Measurements from ENCODE around the gene TMEM130.

The TMEM130 gene

GRCh38 chr7:98869597-98870120 lies at the start of gene TMEM130:
TMEM130 (minus strand) TSS chr7:98870014; CDS start chr7:98869861, 153 bp downstream.
- no peak for DNase-seq (ENCODE audit: low read depth in 2 of 2)

- no peak for DNase-seq (ENCODE audit: low read depth in 2 of 2)
Observed at GRCh38 chr7:98917331-98917730, 47.5 kb upstream of the TMEM130 start.

- DNase-seq (ENCODE audit: low read depth in 2 of 2), result no peak
Observed at GRCh38 chr7:98913612-98914011, 43.8 kb upstream of the TMEM130 start.

GRCh38 chr7:98913026-98913425 lies 43.2 kb upstream of the TMEM130 start:
- DNase-seq (ENCODE audit: low read depth in 2 of 2), result no peak

- DNase-seq (ENCODE audit: low read depth in 2 of 2), result no peak
Observed at GRCh38 chr7:98911916-98912315, 42.1 kb upstream of the TMEM130 start.

GRCh38 chr7:98910427-98910826 lies 40.6 kb upstream of the TMEM130 start:
- DNase-seq (ENCODE audit: low read depth in 2 of 2), result no peak

GRCh38 chr7:98909487-98909886 lies 39.7 kb upstream of the TMEM130 start:
- DNase-seq (ENCODE audit: low read depth in 2 of 2), result no peak

- DNase-seq (ENCODE audit: low read depth in 2 of 2), result no peak
Observed at GRCh38 chr7:98908585-98908984, 38.8 kb upstream of the TMEM130 start.

GRCh38 chr7:98907570-98907969 lies 37.8 kb upstream of the TMEM130 start:
- no peak for DNase-seq (ENCODE audit: low read depth in 2 of 2)

- no peak for DNase-seq (ENCODE audit: low read depth in 2 of 2)
Observed at GRCh38 chr7:98903246-98903645, 33.4 kb upstream of the TMEM130 start.

GRCh38 chr7:98902523-98902922 lies 32.7 kb upstream of the TMEM130 start:
- DNase-seq (ENCODE audit: low read depth in 2 of 2), result no peak

- no peak for DNase-seq (ENCODE audit: low read depth in 2 of 2)
Observed at GRCh38 chr7:98900815-98901214, 31.0 kb upstream of the TMEM130 start.

- no peak for DNase-seq (ENCODE audit: low read depth in 2 of 2)
Observed at GRCh38 chr7:98899816-98900215, 30.0 kb upstream of the TMEM130 start.

- DNase-seq (ENCODE audit: low read depth in 2 of 2), result no peak
Observed at GRCh38 chr7:98892609-98893008, 22.8 kb upstream of the TMEM130 start.

- no peak for DNase-seq (ENCODE audit: low read depth in 2 of 2)
Observed at GRCh38 chr7:98887038-98887437, 17.2 kb upstream of the TMEM130 start.

GRCh38 chr7:98884416-98884815 lies 14.6 kb upstream of the TMEM130 start:
- no peak for DNase-seq (ENCODE audit: low read depth in 2 of 2)

- DNase-seq (ENCODE audit: low read depth in 2 of 2), result no peak
Observed at GRCh38 chr7:98881561-98882315, 11.9 kb upstream of the TMEM130 start.

- DNase-seq (ENCODE audit: low read depth in 2 of 2), result no peak
Observed at GRCh38 chr7:98880485-98880884, 10.7 kb upstream of the TMEM130 start.

GRCh38 chr7:98879979-98880315 lies 10.1 kb upstream of the TMEM130 start:
- no peak for DNase-seq (ENCODE audit: low read depth in 2 of 2)

GRCh38 chr7:98879198-98879978 lies 9.6 kb upstream of the TMEM130 start:
- peak; percentile 24 to 52 for DNase-seq (ENCODE audit: low read depth in 2 of 2)

GRCh38 chr7:98878365-98879197 lies 8.8 kb upstream of the TMEM130 start, which contains the start of gene TRRAP:
TRRAP (plus strand) TSS chr7:98878532; CDS start chr7:98881151, 2,619 bp downstream.
- DNase-seq (ENCODE audit: low read depth in 2 of 2), result peak; percentile 63 to 76

All from stimulated activated CD4-positive, alpha-beta T cell treated with anti-CD3 and anti-CD28 coated beads, Interleukin-1b, Interleukin-23, amount 100 ng/mL, for 4 hours (primary cell).